ENCODE data around the gene C6orf163. TPM values are rescaled to one million over a fixed set of nuclear protein-coding genes. Genes with fewer than 3 reads are reported as not detected.

C6orf163 gene
- total and polyA plus RNA-seq, 2 of the 13 experiments (the other 11 are each of a cell fraction or from before 2014, with no cell fraction given): 0.62 to 1.8 TPM

DNA sequence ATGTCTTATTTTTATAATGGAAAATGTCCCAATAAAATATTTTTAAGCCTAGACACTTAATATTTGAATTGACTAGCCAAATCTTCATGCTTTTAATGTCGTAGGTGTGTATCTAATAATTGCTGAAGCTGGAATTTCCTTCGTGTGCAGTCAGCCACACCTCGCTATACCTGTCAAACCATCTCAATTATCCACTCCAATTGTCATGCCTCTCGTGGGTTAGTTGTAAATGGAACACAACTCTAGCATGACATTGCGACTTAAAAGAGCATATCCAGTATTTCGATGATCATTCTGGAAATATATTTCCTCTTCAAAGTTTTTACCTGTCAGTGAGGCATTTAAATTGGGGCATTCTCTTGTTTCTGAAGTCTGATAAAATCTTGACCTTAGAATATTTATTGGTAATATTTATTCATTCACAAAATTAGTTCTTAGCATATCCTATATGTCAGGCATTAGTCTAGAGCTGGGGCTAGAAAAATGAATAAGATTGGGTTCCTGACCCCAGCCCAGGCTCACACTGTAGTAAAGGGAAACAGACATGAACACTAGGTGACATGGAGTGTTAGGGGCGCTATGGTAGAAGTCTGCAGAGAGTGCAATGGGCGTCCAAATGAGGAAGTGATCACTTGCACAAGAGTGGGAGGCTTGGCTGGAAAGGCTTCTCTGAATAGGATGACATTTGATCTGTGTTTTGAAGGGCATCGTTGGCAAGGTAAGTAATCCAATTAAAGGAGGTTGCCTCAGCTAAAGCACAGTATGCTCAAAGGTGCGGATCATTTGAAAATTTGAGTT, 52.2 kb downstream of the C6orf163 start:
- Histone ChIP-seq H3K4me2 (ENCODE audit: low read depth, low read length) (no peak overlapping the region), H4K20me1 (ENCODE audit: insufficient read depth, low read length) (no peaks in the 10 kb centered on the region), H3K9ac (ENCODE audit: insufficient read depth, low read depth, low read length) (no peak overlapping the region), H3K4me3 (replicated peaks in 1 of 3; ENCODE audit: insufficient read depth in 1 of 3, low read depth in 2 of 3, low read length in 3 of 3) (no peak overlapping the region), H3K27me3 (ENCODE audit: control insufficient read depth in 1 of 2, insufficient read depth in 2 of 2, low read length in 2 of 2) (no peaks in the 10 kb centered on the region; a peak in 1 of 5 replicates), H3K9me3 (ENCODE audit: low read length) (no peaks in the 10 kb centered on the region), H2AFZ (ENCODE audit: low read length) (no peak overlapping the region), H3K27ac (ENCODE audit: extremely low read length, insufficient read depth, low read length) (no peak overlapping the region), H3K4me1 (ENCODE audit: insufficient read depth, low read length) (no peaks in the 10 kb centered on the region), H3K79me2 (ENCODE audit: insufficient read depth, low read length) (no peaks in the 10 kb centered on the region), H3K36me3 (replicated peaks in 1 of 2; ENCODE audit: control insufficient read depth in 1 of 2, insufficient read depth in 2 of 2, low read length in 2 of 2) (no peaks in the 10 kb centered on the region)
- WGBS (ENCODE audit: low lambda C conversion rate): 45% methylated on average over 10 of the region's 10 CpGs
- no peak for TF ChIP-seq NR2F2 (IDR thresholded peaks at IDR 0.05; ENCODE audit: borderline replicate concordance, low read depth)
- no peak for TF ChIP-seq YY1 (IDR thresholded peaks at IDR 0.05; ENCODE audit: insufficient read depth, insufficient replicate concordance, low read depth, low read length)
- no peak for TF ChIP-seq ZNF720 (CRISPR knock-in tag; IDR thresholded peaks at IDR 0.05)
- TF ChIP-seq KLF6 (CRISPR knock-in tag; IDR thresholded peaks at IDR 0.05): no peak
- no peak for TF ChIP-seq KDM5B (CRISPR knock-in tag; IDR thresholded peaks at IDR 0.05; ENCODE audit: borderline replicate concordance)
- TF ChIP-seq, protein P1, sequence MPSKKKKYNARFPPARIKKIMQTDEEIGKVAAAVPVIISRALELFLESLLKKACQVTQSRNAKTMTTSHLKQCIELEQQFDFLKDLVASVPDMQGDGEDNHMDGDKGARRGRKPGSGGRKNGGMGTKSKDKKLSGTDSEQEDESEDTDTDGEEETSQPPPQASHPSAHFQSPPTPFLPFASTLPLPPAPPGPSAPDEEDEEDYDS (CRISPR knock-in tag; IDR thresholded peaks at IDR 0.05): no peak
- TF ChIP-seq KMT2B (CRISPR knock-in tag; IDR thresholded peaks at IDR 0.05): no peak
- TF ChIP-seq ESRRA (CRISPR knock-in tag; IDR thresholded peaks at IDR 0.05; ENCODE audit: low read depth): no peak
- TF ChIP-seq KAT7 (CRISPR knock-in tag; IDR thresholded peaks at IDR 0.05; ENCODE audit: borderline replicate concordance): no peak
- intact Hi-C loops (cut with micrococcal nuclease; ENCODE audit: unreplicated experiment): no loop called here
- FAIRE-seq (no peak), DNase-seq (ENCODE audit: low spot score) (no peak), ATAC-seq (no peak; the same call in 2 of the 3 replicates)
- no TSS peak for BruUV-seq (replicated peaks)
- in situ Hi-C loops (cut with HindIII; ENCODE audit: extremely low pct_ligation_motif_present, low pct_unique_long_range_greater_than_20kb): no loop called here
- ChIA-PET CTCF (ENCODE audit: low intra/inter-chr PET ratio, low total read pairs) (no interaction called here), POLR2A (no interaction called here)
